DOHH2 (cell line): ENCODE results near the gene ALG2.

Source experiments
- H3F3A ChIP-seq: fragments of 200-600 bp; sonication (generic), shearing (Covaris generic); 2 replicates; pipeline ENCODE4 v1.6.0; 2016; ENCODE audit warnings: antibody characterized with exemption, mild to moderate bottlenecking; ENCODE audit not compliant: control insufficient read depth, insufficient read depth
- H3K27ac ChIP-seq: fragments of 200-600 bp; sonication (generic); 2 replicates; pipeline ENCODE4 v1.5.1; 2014; ENCODE audit warnings: low read depth, mild to moderate bottlenecking, low read length, moderate library complexity
- H3K27me3 ChIP-seq: fragments of 200-600 bp; sonication (generic); 2 replicates; pipeline ENCODE4 v1.6.1; 2014; ENCODE audit warnings: mild to moderate bottlenecking, low read length, mixed read lengths; ENCODE audit not compliant: control insufficient read depth
- H3K36me3 ChIP-seq: fragments of 200-600 bp; sonication (generic); 2 replicates; pipeline ENCODE4 v1.6.1; 2014; ENCODE audit warnings: mild to moderate bottlenecking, low read length, moderate library complexity, mixed read lengths; ENCODE audit not compliant: control insufficient read depth
- H3K4me1 ChIP-seq: fragments of 200-600 bp; sonication (generic); 2 replicates; pipeline ENCODE4 v1.6.1; 2014; ENCODE audit warnings: mild to moderate bottlenecking, low read length, mixed read lengths; ENCODE audit not compliant: control insufficient read depth
- H3K4me2 ChIP-seq: fragments of 200-600 bp; sonication (generic); 2 replicates; pipeline ENCODE4 v1.6.0; 2014; ENCODE audit warnings: mild to moderate bottlenecking, low read length, moderate library complexity
- H3K4me3 ChIP-seq: fragments of 200-600 bp; sonication (generic); 2 replicates; pipeline ENCODE4 v1.5.1; 2014; ENCODE audit warnings: mild to moderate bottlenecking, low read length, mixed read lengths
- H3K79me2 ChIP-seq: fragments of 200-600 bp; sonication (generic); 2 replicates; pipeline ENCODE4 v1.6.1; 2014; ENCODE audit warnings: mild to moderate bottlenecking, low read length, mixed read lengths; ENCODE audit not compliant: control insufficient read depth
- H3K9me2 ChIP-seq: fragments of 200-600 bp; sonication (generic); replicated peaks from 2 replicates; pipeline ENCODE4 v1.6.1; 2014; ENCODE audit warnings: mild to moderate bottlenecking, low read length, mixed read lengths; ENCODE audit not compliant: control insufficient read depth
- H3K9me3 ChIP-seq: fragments of 200-600 bp; sonication (generic); 2 replicates; pipeline ENCODE4 v1.6.1; 2014; ENCODE audit warnings: antibody characterized with exemption, low read length, mixed read lengths; ENCODE audit not compliant: control insufficient read depth, insufficient read depth
- H4K20me1 ChIP-seq: fragments of 200-600 bp; sonication (generic); 2 replicates; pipeline ENCODE4 v1.6.0; 2014; ENCODE audit warnings: low read depth, mild to moderate bottlenecking, antibody characterized with exemption, low read length, moderate library complexity; ENCODE audit not compliant: control insufficient read depth, insufficient read depth
- CTCF ChIP-seq: fragments of 200-600 bp; sonication (generic); IDR thresholded peaks from one replicate; pipeline ENCODE4 v1.5.1; 2014; ENCODE audit warnings: antibody characterized with exemption, mild to moderate bottlenecking, low read depth, low read length; ENCODE audit not compliant: poor library complexity, severe bottlenecking
- EZH2phosphoT487 ChIP-seq: fragments of 200-600 bp; sonication (generic); IDR thresholded peaks from 2 replicates; pipeline ENCODE4 v1.6.1; 2017; ENCODE audit warnings: borderline replicate concordance, mild to moderate bottlenecking, antibody characterized with exemption, low read length, moderate library complexity, mixed read lengths

Gene ALG2

GRCh38 chr9:99266255-99267023, 44.7 kb upstream of the ALG2 start:
- Histone ChIP-seq H3K4me3 (peak overlapping the region; percentile 48), H3K9me2 (no peaks in the 10 kb centered on the region), H4K20me1 (no peaks in the 10 kb centered on the region), H3K9me3 (no peaks in the 10 kb centered on the region), H3K27ac (no peak overlapping the region), H3K27me3 (no peaks in the 10 kb centered on the region), H3K36me3 (no peaks in the 10 kb centered on the region), H3K4me1 (peaks cover 53% of the 10 kb centered on the region), H3K79me2 (no peaks in the 10 kb centered on the region), H3F3A (peaks cover 3% of the 10 kb centered on the region; the same call in 1 of the 2 replicates), H3K4me2 (peak overlapping the region; percentile 62)
- TF ChIP-seq CTCF (peak; percentile 94), EZH2phosphoT487 (no peak)

- Histone ChIP-seq H3K9me3 (no peaks in the 10 kb centered on the region), H3K79me2 (no peaks in the 10 kb centered on the region), H3K4me2 (peak overlapping the region; percentile 62), H3K27me3 (no peaks in the 10 kb centered on the region), H3K4me3 (0 out of 2 replicates have a peak overlapping the region, but pooled peaks have one; percentile 21), H3F3A (peaks cover 3% of the 10 kb centered on the region; the same call in 1 of the 2 replicates), H3K9me2 (no peaks in the 10 kb centered on the region), H3K36me3 (no peaks in the 10 kb centered on the region), H3K4me1 (peaks cover 53% of the 10 kb centered on the region), H3K27ac (no peak overlapping the region), H4K20me1 (no peaks in the 10 kb centered on the region)
- no peak for TF ChIP-seq EZH2phosphoT487
- TF ChIP-seq CTCF: no peak
Measured at GRCh38 chr9:99265691-99266090, 43.9 kb upstream of the ALG2 start.

- TF ChIP-seq EZH2phosphoT487: no peak
- TF ChIP-seq CTCF: peak; percentile 65
- no peaks in the 10 kb centered on the region for H3K27me3 ChIP-seq
- H3K27ac ChIP-seq: no peak overlapping the region
Measured at GRCh38 chr9:99264070-99264680, 42.4 kb upstream of the ALG2 start.

More at GRCh38 chr9:99264070-99264680, 42.4 kb upstream of the ALG2 start:
- H3K9me2 ChIP-seq: no peaks in the 10 kb centered on the region
- no peaks in the 10 kb centered on the region for H3K79me2 ChIP-seq
- H3F3A ChIP-seq: peaks cover 3% of the 10 kb centered on the region; the same call in 1 of the 2 replicates
- no peaks in the 10 kb centered on the region for H3K36me3 ChIP-seq
- peaks cover 53% of the 10 kb centered on the region for H3K4me1 ChIP-seq
- no peaks in the 10 kb centered on the region for H4K20me1 ChIP-seq
- H3K9me3 ChIP-seq: no peaks in the 10 kb centered on the region
- H3K4me3 ChIP-seq: no peak overlapping the region
- peak overlapping the region; percentile 44 for H3K4me2 ChIP-seq
